GM03348 (cell line): ENCODE results near the gene PMVK.

Experiments
- DNase-seq: peaks from one replicate; pipeline ENCODE4 v3.0.0; 2012; ENCODE audit warnings: low spot score

PMVK gene

DNA sequence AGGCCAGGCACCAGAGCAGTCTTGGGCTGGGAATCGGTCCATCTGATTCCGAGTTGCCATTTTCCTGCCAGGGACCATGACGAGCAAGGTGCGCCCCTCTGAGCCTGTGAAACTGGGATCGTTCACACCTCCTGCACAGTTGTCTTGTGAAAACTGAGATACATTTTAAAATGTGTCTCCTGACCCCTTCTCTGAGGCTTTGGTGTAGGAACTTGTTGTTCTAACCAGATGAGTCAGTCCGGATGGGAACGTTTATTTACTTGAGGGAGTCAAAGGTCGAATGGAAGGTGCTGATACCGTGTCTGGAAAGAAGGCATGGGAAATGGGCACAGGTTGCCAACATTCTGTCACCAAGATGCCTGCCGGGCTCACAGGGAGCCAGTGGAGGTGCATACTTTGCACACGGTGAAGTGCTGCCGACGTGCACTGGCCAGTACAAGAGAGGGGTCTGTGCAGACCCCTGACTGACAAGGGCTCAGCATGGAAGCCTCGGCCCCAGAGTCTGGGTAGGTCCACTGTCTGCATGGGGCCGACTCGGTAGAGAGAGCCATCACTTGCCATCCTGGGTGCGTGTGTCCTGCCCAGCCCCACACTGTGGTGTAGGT is 59.0 kb downstream of the PMVK start:
- no peak for DNase-seq

GRCh38 chr1:154876842-154877369 is 59.6 kb downstream of the PMVK start:
- DNase-seq, result no peak
